GM12892 (cell line): Measurements from ENCODE around the gene HEMK1.

Experiments
- POLR2A ChIP-seq: IDR thresholded peaks from 2 replicates; pipeline ENCODE4 v1.6.1; 2011; ENCODE audit warnings: low read depth, low read length, control low read depth
- POLR2AphosphoS5 ChIP-seq: IDR thresholded peaks from 2 replicates; pipeline ENCODE4 v1.6.1; 2011; ENCODE audit warnings: low read depth, low read length, control low read depth

GRCh38 chr3:50623840-50624474, 54.6 kb downstream of the HEMK1 start:
- no peak for TF ChIP-seq POLR2A
- 0 out of 2 replicates have a peak, but pooled peaks have one; percentile 25 for TF ChIP-seq POLR2AphosphoS5
